ENCODE results near the gene ATG7.

DNA sequence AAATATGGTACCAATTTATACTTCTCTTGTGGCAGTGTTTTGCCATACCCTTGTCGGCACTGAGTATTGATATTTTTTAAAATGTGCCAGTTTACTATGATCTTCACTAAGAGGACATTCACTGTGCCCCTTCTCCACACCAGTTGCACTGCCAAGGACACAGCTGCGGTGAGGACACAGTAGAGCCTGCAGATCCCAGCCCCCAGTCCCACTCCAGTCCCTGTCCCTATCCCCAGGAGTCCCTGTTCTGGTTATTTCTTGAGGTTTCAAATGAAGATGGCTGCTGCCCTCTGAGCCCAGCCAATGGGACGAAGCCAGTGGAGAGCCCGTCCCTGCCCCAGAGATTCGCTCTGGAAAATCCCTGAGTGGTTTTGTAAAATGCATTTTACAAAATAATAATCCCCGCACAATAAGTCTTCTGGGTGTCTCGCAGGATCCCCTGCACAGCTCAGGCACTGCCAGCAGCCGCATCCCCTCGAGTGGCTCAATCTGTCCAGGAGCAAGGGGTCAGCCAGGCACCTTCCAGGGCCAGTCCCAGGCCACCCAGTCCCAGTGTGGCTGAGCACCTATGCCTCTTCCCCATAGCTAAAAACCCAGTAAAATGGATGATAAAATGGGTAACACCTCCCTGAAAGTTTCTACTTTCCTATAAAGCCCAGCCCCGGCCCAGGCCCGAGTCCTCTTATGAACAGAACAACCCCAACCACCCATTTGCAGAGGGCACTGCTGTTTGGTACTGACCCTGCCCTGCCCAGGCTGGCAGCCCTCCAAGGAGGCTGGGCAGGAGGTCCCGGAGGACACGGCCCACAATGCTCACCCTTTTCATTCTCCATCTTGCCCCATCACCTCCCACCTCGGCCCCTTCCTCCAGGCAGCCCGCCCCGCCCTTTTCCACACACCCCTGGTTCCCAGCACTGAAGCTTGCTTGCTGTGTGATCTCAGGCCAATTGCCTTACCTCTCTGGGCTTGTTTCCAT is 280.4 kb downstream of the ATG7 start:
- TF ChIP-seq, protein P1, sequence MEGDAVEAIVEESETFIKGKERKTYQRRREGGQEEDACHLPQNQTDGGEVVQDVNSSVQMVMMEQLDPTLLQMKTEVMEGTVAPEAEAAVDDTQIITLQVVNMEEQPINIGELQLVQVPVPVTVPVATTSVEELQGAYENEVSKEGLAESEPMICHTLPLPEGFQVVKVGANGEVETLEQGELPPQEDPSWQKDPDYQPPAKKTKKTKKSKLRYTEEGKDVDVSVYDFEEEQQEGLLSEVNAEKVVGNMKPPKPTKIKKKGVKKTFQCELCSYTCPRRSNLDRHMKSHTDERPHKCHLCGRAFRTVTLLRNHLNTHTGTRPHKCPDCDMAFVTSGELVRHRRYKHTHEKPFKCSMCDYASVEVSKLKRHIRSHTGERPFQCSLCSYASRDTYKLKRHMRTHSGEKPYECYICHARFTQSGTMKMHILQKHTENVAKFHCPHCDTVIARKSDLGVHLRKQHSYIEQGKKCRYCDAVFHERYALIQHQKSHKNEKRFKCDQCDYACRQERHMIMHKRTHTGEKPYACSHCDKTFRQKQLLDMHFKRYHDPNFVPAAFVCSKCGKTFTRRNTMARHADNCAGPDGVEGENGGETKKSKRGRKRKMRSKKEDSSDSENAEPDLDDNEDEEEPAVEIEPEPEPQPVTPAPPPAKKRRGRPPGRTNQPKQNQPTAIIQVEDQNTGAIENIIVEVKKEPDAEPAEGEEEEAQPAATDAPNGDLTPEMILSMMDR (conservative IDR thresholded peaks at IDR 0.05) = no peak
- TF ChIP-seq EZH2 (IDR thresholded peaks at IDR 0.05; ENCODE audit: low read depth) = no peak

All from PC-9 (cell line).